ENCODE measurements around the gene PCBP2. TPM values are rescaled to one million over a fixed set of nuclear protein-coding genes. Genes with fewer than 3 reads are reported as not detected.
"Not testable (repeated sequence)": the region's sequence is repeated elsewhere in the genome, so short reads cannot be mapped to it uniquely, and the experiment has no call there.

The PCBP2 gene
- total RNA-seq = 100 to 1,000 TPM; 259 to 375 (median 354) TPM

DNA sequence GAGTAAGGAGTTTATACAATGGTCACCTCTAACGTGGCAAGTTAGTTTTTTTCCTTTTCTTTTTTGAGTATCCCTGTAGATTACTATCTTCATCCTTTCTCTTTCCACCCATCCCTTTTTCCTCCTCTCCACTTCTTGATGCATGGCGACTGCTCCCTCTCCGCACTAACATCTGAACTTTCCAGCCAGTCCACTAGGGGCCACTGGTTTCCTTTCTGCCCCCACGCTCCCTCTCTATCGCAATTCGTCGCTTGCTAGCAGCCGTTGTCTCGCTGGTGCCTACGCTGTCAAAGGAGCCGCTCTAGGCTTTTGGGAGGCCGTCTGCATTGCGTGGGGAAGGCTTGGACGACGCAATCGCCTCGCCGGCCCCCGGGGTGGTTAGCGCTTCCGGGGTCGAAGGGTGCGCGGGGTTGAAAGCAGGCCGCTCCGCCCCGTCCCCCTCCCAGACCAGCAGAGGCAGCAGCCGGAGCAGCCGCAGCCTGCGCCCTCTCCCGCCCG lies at the start of gene PCBP2:
PCBP2 (plus strand) TSS at position 442 of the 498 bp plus-strand sequence. CDS start 2,699 bp downstream, outside the sequence.
- H3K27me3 ChIP-seq = no peaks in the 10 kb centered on the region
- TF ChIP-seq EP300 (IDR thresholded peaks at IDR 0.05) = no peak
- TF ChIP-seq, protein P1, sequence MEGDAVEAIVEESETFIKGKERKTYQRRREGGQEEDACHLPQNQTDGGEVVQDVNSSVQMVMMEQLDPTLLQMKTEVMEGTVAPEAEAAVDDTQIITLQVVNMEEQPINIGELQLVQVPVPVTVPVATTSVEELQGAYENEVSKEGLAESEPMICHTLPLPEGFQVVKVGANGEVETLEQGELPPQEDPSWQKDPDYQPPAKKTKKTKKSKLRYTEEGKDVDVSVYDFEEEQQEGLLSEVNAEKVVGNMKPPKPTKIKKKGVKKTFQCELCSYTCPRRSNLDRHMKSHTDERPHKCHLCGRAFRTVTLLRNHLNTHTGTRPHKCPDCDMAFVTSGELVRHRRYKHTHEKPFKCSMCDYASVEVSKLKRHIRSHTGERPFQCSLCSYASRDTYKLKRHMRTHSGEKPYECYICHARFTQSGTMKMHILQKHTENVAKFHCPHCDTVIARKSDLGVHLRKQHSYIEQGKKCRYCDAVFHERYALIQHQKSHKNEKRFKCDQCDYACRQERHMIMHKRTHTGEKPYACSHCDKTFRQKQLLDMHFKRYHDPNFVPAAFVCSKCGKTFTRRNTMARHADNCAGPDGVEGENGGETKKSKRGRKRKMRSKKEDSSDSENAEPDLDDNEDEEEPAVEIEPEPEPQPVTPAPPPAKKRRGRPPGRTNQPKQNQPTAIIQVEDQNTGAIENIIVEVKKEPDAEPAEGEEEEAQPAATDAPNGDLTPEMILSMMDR (IDR thresholded peaks at IDR 0.05) = peak; percentile 57 to 95 (median 94)
- TF ChIP-seq POLR2A (IDR thresholded peaks at IDR 0.05) = peak; percentile 73 to 85
- peak; percentile 96 for TF ChIP-seq POLR2AphosphoS5 (IDR thresholded peaks at IDR 0.05)
- H3K27ac ChIP-seq = peak within 1 kb of the TSS; percentile 92 to 97 (median 96)
- peak; percentile 98 for ATAC-seq
- H3K4me3 ChIP-seq = peak within 1 kb of the TSS; percentile 77 to 89
- H3K9me3 ChIP-seq = no peaks in the 10 kb centered on the region
- 0 to 1% methylated on average over 7 to 12 of the region's 32 CpGs for WGBS, 2 donors (ENCODE audit: low coverage in 1 of 2)
- peaks cover 2 to 51% of the 10 kb centered on the region in 2 donors for H3K36me3 ChIP-seq
- H3K4me1 ChIP-seq = peaks cover 8 to 27% (median 20%) of the 10 kb centered on the region in 3 donors

DNA sequence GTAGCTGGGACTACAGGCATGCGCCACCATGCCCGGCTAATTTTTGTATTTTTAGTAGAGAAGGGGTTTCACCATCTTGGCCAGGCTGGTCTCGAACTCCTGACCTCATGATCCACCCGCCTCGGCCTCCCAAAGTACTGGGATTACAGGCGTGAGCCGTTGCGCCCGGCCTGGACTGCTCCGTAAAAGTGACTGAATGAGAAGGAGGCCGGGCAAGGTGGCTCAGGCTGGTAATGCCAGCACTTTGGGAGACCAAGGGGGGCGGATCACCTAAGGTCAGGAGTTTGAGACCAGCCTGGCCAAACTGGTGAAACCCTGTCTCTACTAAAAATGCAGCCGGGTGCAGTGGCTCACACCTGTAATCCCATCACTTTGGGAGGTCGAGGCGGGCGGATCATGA lies 49.6 kb upstream of the PCBP2 start:
- ATAC-seq, H3K27me3 ChIP-seq, H3K9me3 ChIP-seq, H3K27ac ChIP-seq, H3K4me3 ChIP-seq: not testable (repeated sequence)
- Histone ChIP-seq H3K36me3 (peaks cover 0 to 41% of the 10 kb centered on the region in 2 donors), H3K4me1 (peaks cover 0 to 41% (median 0%) of the 10 kb centered on the region in 3 donors)
- whole genome bisulfite sequencing, 2 donors (ENCODE audit: low coverage in 1 of 2) = 93 to 100% methylated on average over 4 to 8 of the region's 16 CpGs

DNA sequence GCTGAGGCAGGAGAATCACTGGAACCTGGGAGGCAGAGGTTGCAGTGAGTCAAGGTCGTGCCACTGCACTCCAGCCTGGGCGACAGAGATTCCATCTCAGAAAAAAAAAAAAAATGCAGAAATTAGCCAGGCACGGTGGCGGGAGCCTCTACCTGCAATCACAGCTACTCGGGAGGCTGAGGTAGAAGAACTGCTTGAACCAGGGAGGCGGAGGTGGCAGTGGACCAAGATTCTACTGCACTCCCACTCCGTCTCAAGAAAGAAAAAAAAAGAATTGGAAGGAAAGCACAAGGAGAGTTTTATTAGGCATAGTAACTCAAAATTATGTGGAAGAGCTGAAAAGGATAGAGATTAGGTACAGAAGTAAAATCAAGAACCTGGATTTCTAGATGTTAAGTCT lies 49.0 kb upstream of the PCBP2 start:
- Histone ChIP-seq H3K4me3 (no peak overlapping the region), H3K36me3 (peaks cover 0 to 46% of the 10 kb centered on the region in 2 donors), H3K4me1 (peaks cover 0 to 36% (median 0%) of the 10 kb centered on the region in 3 donors), H3K9me3 (no peaks in the 10 kb centered on the region), H3K27me3 (no peaks in the 10 kb centered on the region), H3K27ac (no peak overlapping the region)
- WGBS, 2 donors (ENCODE audit: low coverage in 1 of 2) = 48 to 58% methylated on average over 3 to 7 of the region's 7 CpGs
- no peak for ATAC-seq
- no peak for TF ChIP-seq POLR2AphosphoS5 (IDR thresholded peaks at IDR 0.05)
- TF ChIP-seq, protein P1 (IDR thresholded peaks at IDR 0.05) = no peak
- TF ChIP-seq EP300 (IDR thresholded peaks at IDR 0.05) = no peak
- TF ChIP-seq POLR2A (IDR thresholded peaks at IDR 0.05) = no peak

DNA sequence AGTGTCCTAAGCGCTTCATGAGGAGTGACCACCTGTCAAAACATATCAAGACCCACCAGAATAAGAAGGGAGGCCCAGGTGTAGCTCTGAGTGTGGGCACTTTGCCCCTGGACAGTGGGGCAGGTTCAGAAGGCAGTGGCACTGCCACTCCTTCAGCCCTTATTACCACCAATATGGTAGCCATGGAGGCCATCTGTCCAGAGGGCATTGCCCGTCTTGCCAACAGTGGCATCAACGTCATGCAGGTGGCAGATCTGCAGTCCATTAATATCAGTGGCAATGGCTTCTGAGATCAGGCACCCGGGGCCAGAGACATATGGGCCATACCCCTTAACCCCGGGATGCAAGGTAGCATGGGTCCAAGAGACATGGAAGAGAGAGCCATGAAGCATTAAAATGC lies 41.0 kb upstream of the PCBP2 start:
- TF ChIP-seq POLR2AphosphoS5 (IDR thresholded peaks at IDR 0.05) (no peak), POLR2A (IDR thresholded peaks at IDR 0.05) (no peak), EP300 (IDR thresholded peaks at IDR 0.05) (no peak)
- TF ChIP-seq, protein P1 (IDR thresholded peaks at IDR 0.05) = no peak
- Histone ChIP-seq H3K4me1 (peaks cover 0 to 46% (median 17%) of the 10 kb centered on the region in 3 donors), H3K4me3 (no peak overlapping the region), H3K27me3 (no peaks in the 10 kb centered on the region), H3K36me3 (peaks cover 0 to 67% of the 10 kb centered on the region in 2 donors), H3K9me3 (no peaks in the 10 kb centered on the region), H3K27ac (no peak overlapping the region)
- 100% methylated on average over 2 of the region's 5 CpGs; no CpG with 5 or more reads in 1 of the 2 donors for WGBS, 2 donors (ENCODE audit: low coverage in 1 of 2)
- no peak for ATAC-seq

DNA sequence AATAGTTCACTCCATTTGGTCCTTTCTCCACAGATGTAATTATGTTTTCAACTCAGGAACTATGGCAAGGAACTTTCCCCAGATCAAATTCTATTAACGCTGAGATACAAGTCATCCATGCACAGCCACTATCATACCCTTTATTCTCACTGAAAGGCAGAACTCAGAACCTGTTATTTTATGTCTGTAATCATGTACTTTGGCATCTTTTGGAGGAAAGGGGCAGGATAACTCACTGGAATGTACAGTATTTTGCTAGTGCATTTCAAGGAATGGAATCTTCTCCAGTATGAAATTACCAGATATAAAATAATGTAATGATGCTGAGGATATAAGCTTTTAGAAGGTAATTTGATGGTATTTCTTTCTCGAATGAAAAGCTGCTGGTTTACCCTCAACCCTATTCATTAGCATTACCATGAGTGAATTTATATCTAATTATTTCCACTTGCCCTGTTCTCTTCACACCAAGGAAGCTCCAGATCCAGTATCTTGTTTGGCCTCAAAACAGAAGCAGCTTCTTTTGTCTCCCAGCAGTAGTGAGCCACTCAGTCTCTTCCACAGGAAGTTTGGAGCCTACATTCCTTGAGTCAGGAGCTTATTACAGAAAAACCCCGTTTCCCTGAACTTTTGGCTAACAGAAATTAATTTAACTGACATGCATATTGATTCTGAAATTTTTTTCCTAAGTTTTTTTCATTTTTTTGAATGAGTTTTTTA lies 38.3 kb upstream of the PCBP2 start:
- TF ChIP-seq POLR2A (IDR thresholded peaks at IDR 0.05) (no peak), EP300 (IDR thresholded peaks at IDR 0.05) (no peak)
- TF ChIP-seq, protein P1 (IDR thresholded peaks at IDR 0.05) = no peak
- Histone ChIP-seq H3K27me3 (no peaks in the 10 kb centered on the region), H3K4me3 (no peak overlapping the region), H3K36me3 (peaks cover 0 to 40% of the 10 kb centered on the region in 2 donors), H3K4me1 (peaks cover 0 to 48% (median 18%) of the 10 kb centered on the region in 3 donors), H3K27ac (peak overlapping the region in 3 of 4 donors; percentile 10 to 49 (median 28)), H3K9me3 (no peaks in the 10 kb centered on the region)
- WGBS, 2 donors (ENCODE audit: low coverage in 1 of 2) = 38 to 49% methylated on average over 3 of the region's 3 CpGs
- no peak for ATAC-seq

All from gastroesophageal sphincter (tissue), 4 donors.